ENCODE data around the gene GLO1. TPM values are rescaled to one million over a fixed set of nuclear protein-coding genes. Genes with fewer than 3 reads are reported as not detected.

GLO1 gene
- 104 and 117 TPM in 2 replicates for total RNA-seq (2014; rRNA removed; shearing (Covaris generic))

DNA sequence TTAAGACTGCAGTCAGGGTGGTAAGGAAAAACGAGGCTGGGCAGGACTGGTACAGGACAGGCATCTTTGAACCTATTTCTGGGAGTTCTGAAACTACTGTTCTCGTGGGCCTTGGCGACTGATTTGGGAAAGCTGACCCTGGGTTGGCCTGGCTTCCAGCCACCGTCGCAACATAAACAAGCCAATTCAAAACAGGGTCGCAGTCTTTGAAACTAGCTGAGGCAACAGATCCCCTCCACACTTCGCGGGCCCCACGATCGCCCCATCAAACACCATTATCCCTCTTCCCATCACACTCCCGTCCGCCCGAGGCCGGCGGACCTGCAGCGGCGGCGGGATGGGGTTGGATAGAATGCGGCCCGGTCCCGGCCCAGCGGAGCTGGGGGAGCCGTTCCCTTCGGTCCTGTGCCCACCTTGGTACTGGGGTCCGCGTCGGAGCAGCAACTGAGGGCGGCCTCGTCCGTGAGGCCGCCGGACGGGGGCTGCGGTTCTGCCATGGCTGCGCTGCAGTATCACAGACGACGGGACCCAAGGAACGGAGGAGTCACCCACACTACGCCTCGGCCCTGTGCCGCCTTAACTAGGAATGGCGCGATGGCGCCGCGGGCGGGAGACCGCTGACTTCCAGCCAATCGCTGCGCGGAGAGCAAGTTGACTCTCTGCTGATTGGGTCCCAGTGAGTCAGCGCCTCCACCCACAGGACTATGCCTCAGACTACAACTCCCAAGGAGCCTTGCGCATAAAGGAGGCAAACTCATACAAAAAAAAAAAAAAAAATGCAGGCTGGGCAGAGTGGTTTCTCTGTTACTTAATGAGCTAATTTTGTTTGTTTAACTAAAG lies at the start of gene GLO1:
GLO1 (minus strand) TSS at position 588 of the 840 bp plus-strand sequence; CDS start at position 497, 91 bp downstream.

DNA sequence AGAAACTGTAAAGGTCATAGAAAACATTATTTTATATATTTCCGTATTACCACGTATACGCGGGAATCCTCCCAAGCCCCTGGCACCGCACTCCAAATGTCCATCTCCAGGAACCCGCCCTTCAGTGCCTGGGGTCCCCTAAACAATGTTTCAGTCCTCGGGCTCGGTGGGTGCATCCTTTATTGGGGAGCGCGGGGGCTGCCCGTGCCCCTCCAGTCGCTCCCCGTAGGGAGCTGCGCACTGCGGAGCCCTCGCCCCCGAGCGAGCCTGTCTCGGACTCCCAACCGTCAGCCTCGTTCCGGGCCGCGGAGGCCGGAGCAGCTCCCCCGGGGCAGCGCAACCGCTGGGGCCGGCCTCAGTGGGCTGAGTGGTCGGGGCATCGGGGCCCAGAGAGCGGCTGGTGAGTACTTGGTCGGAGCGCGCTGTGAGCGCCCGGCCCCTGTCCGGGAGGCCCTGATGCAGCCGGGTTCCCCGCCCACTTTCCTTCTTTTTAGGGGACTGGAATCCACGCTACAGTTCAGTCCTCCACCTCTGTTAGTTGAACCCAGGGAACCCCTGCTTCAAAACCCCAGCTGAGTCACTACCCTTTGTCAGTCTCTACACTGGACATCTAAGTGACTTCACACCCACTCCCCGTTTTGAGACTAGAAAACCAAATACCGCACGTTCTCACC lies 12.2 kb upstream of the GLO1 start, which contains the start of gene DNAH8:
DNAH8 (plus strand) TSS at position 296 of the 674 bp plus-strand sequence. CDS start 7,499 bp downstream, outside the sequence.

DNA sequence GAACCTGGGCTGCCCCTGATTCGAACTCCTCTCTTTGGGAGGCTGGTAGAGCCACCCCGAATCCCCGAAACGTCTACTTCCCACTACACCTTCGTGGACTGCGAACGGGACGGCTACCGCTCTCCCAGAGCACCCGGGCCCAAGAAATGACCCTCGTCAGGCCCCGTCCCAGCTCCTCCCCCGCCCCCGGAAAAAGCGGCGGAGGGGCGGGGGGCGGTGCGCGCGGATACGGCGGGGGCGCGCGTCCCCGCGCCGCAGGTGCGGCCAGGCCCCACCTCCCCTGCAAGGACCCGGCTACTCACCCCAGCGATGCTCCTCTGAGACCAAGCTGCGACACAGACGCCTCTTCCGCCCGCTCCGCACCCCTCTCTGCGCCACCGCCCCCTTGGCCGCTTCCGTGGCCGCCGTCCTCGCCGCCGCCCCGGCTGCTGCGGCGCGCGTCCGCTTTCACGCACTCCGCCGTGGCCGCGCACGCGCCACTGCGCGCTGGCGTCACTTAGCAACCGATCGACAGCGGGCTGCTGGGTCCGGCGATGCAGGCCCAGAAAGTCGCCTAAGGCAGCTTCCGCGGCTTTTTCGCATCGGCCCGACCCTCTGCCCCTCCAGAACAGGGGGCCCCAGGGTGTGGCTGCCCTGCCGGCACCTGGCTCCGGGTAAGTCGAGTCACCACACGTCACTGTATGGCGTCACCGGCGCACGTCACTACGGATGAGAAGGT lies 63.3 kb downstream of the GLO1 start, which contains the start of gene BTBD9:
BTBD9 (minus strand) TSS at position 432 of the 718 bp plus-strand sequence.

Other genes starting within 250 kb of the GLO1 start
- 4.2 and 4.3 TPM in 2 replicates for gene BTBD9, start 63.2 kb downstream of the GLO1 start, total RNA-seq (2014; rRNA removed; shearing (Covaris generic))
- gene DNAH8, start 12.2 kb upstream of the GLO1 start, total RNA-seq (2014; rRNA removed; shearing (Covaris generic)) = 0.03 TPM in 1 of 2 replicates, not detected in the other